Mesenchymal stem cell (in vitro differentiated cells and primary cell): ENCODE results near the gene RIF1.
A peak's percentile ranks its signal among the peaks of the same experiment; 100 is the strongest.

Source experiments
- DNase-seq: peaks from one replicate; pipeline ENCODE4 v3.0.0-alpha.2; 2013
- H2AFZ ChIP-seq: one replicate; pipeline ENCODE4 v1.6.1; 2013; ENCODE audit warnings: low read depth, mild to moderate bottlenecking, control low read depth, inconsistent platforms, low read length, moderate library complexity
- H2AK5ac ChIP-seq: 2 replicates; pipeline ENCODE4 v1.6.1; 2013; ENCODE audit warnings: low read length, moderate library complexity, mild to moderate bottlenecking, inconsistent platforms; ENCODE audit not compliant: severe bottlenecking
- H2BK120ac ChIP-seq: one replicate; pipeline ENCODE4 v1.6.1; 2013; ENCODE audit warnings: low read depth, mild to moderate bottlenecking, inconsistent platforms, low read length, moderate library complexity
- H2BK12ac ChIP-seq, 2 experiments: one replicate each; pipeline ENCODE4 v1.6.1; 2013; ENCODE audit warnings: inconsistent platforms in 2 of 2, low read length in 2 of 2, mild to moderate bottlenecking in 2 of 2, moderate library complexity in 2 of 2, control low read depth in 1 of 2
- H2BK15ac ChIP-seq: one replicate; pipeline ENCODE4 v1.6.1; 2013; ENCODE audit warnings: mild to moderate bottlenecking, low read depth, inconsistent platforms; ENCODE audit not compliant: poor library complexity, severe bottlenecking
- H2BK5ac ChIP-seq: 2 replicates; pipeline ENCODE4 v1.6.1; 2013; ENCODE audit warnings: low read depth, mild to moderate bottlenecking, low read length, control low read depth, inconsistent platforms; ENCODE audit not compliant: poor library complexity, severe bottlenecking
- H3K14ac ChIP-seq, 2 experiments: one replicate each; pipeline ENCODE4 v1.6.1; 2013; ENCODE audit warnings: inconsistent platforms in 2 of 2, low read length in 2 of 2, control low read depth in 1 of 2, mild to moderate bottlenecking in 1 of 2, moderate library complexity in 1 of 2
- H3K18ac ChIP-seq, 2 experiments: one replicate each; pipeline ENCODE4 v1.6.1; 2013; ENCODE audit warnings: inconsistent platforms in 2 of 2, low read length in 2 of 2, control low read depth in 1 of 2, low read depth in 1 of 2, mild to moderate bottlenecking in 1 of 2
- H3K23ac ChIP-seq, 2 experiments: one replicate each; pipeline ENCODE4 v1.6.1; 2013; ENCODE audit warnings: inconsistent platforms in 2 of 2, low read length in 2 of 2, mild to moderate bottlenecking in 2 of 2, moderate library complexity in 2 of 2, control low read depth in 1 of 2
- H3K27ac ChIP-seq: 2 replicates; pipeline ENCODE4 v1.5.1; 2013; ENCODE audit warnings: mild to moderate bottlenecking, moderate library complexity, low read length, control low read depth, inconsistent platforms; ENCODE audit not compliant: poor library complexity, severe bottlenecking
- H3K27me3 ChIP-seq, 2 experiments: 2 replicates each; pipeline versions ENCODE4 v1.6.1 to v1.7.0; 2013; ENCODE audit warnings: low read length in 2 of 2, mild to moderate bottlenecking in 2 of 2, moderate library complexity in 2 of 2, control low read depth in 1 of 2, inconsistent platforms in 1 of 2; ENCODE audit not compliant: control insufficient read depth in 1 of 2, insufficient read depth in 1 of 2
- H3K36me3 ChIP-seq, 2 experiments: 2 replicates each; pipeline versions ENCODE4 v1.6.1 to v1.7.0; 2013; ENCODE audit warnings: low read length in 2 of 2, control low read depth in 1 of 2, inconsistent platforms in 1 of 2, low read depth in 1 of 2, mild to moderate bottlenecking in 1 of 2; ENCODE audit not compliant: insufficient read depth in 2 of 2, control insufficient read depth in 1 of 2
- H3K4ac ChIP-seq, 2 experiments: one replicate each; pipeline ENCODE4 v1.6.1; 2013; ENCODE audit warnings: inconsistent platforms in 2 of 2, low read length in 2 of 2, mild to moderate bottlenecking in 2 of 2, moderate library complexity in 2 of 2, control low read depth in 1 of 2, low read depth in 1 of 2
- H3K4me1 ChIP-seq: 2 replicates; pipeline ENCODE4 v1.6.1; 2013; ENCODE audit warnings: low read depth, low read length, control low read depth; ENCODE audit not compliant: control insufficient read depth, insufficient read depth
- H3K4me2 ChIP-seq: 2 replicates; pipeline ENCODE4 v1.6.1; 2013; ENCODE audit warnings: low read length, mild to moderate bottlenecking, inconsistent platforms; ENCODE audit not compliant: poor library complexity, severe bottlenecking
- H3K4me3 ChIP-seq, 2 experiments: 2 replicates each; pipeline versions ENCODE4 v1.5.1 to v1.7.0; 2013; ENCODE audit warnings: low read length in 2 of 2, mild to moderate bottlenecking in 2 of 2, control low read depth in 1 of 2, low read depth in 1 of 2; ENCODE audit not compliant: insufficient read depth in 1 of 2
- H3K79me1 ChIP-seq: replicated peaks from 2 replicates; pipeline ENCODE4 v1.6.1; 2013; ENCODE audit warnings: mild to moderate bottlenecking, control low read depth, low read length, inconsistent platforms; ENCODE audit not compliant: poor library complexity, severe bottlenecking
- H3K9ac ChIP-seq: 2 replicates; pipeline ENCODE4 v1.7.0; 2013; ENCODE audit warnings: mild to moderate bottlenecking, low read length, moderate library complexity
- H3K9me3 ChIP-seq: 2 replicates; pipeline ENCODE4 v1.7.0; 2013; ENCODE audit warnings: mild to moderate bottlenecking, low read length; ENCODE audit not compliant: control insufficient read depth
- H4K8ac ChIP-seq: one replicate; pipeline ENCODE4 v1.6.1; 2013; ENCODE audit warnings: inconsistent platforms, mild to moderate bottlenecking, low read length, moderate library complexity
- H4K91ac ChIP-seq: one replicate; pipeline ENCODE4 v1.6.1; 2013; ENCODE audit warnings: mild to moderate bottlenecking, low read length, inconsistent platforms
- WGBS: methylation state at CpG from one replicate; pipeline ENCODE4 v1.1.7; 2013; ENCODE audit warnings: mixed read lengths; 5-methylcytosine and 5-hydroxymethylcytosine counted together

The RIF1 gene

GRCh38 chr2:151437630-151438029 lies 27.9 kb downstream of the RIF1 start:
- Histone ChIP-seq H2AK5ac (no peak overlapping the region), H2AFZ (no peak overlapping the region), H3K27me3 (no peaks in the 10 kb centered on the region), H2BK15ac (no peak overlapping the region), H4K8ac (no peak overlapping the region), H2BK120ac (no peak overlapping the region), H3K4me3 (no peak overlapping the region), H3K14ac (no peak overlapping the region), H3K27ac (no peak overlapping the region), H4K91ac (no peak overlapping the region), H2BK5ac (no peak overlapping the region), H3K4me2 (no peak overlapping the region), H3K79me1 (peaks cover 13% of the 10 kb centered on the region), H3K23ac (no peak overlapping the region), H3K9me3 (no peaks in the 10 kb centered on the region), H3K4ac (no peak overlapping the region), H3K18ac (no peak overlapping the region), H3K9ac (no peak overlapping the region), H3K36me3 (peaks cover 24 to 83% of the 10 kb centered on the region in 2 experiments), H2BK12ac (no peak overlapping the region), H3K4me1 (no peaks in the 10 kb centered on the region)
- DNase-seq: peak; percentile 41
- WGBS: 94% methylated on average over 3 of the region's 3 CpGs

DNA sequence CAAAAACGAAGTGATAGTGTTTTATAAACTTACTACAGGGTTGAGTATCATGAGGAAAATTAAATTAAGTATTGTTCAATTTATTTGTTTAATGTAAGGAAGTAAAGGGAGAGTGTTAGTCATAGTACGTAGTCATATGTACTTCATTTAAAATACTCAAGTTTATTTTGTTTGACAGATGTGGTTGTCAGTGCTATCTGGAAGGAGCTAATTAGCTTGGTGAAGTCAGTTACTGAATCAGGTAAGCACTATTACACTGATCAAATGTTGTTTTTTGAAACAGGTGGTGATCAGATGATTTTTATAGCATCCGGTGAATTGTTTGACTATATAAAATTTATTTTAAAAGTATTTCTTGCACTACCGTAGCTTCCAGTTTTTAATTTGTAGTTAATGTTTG lies 28.8 kb downstream of the RIF1 start:
- Histone ChIP-seq H2BK120ac (no peak overlapping the region), H3K4me1 (no peaks in the 10 kb centered on the region), H2BK5ac (no peak overlapping the region), H2BK15ac (no peak overlapping the region), H3K18ac (no peak overlapping the region), H3K23ac (no peak overlapping the region), H4K8ac (no peak overlapping the region), H3K36me3 (peaks cover 24 to 79% of the 10 kb centered on the region in 2 experiments), H2AK5ac (no peak overlapping the region), H2BK12ac (no peak overlapping the region), H3K27me3 (no peaks in the 10 kb centered on the region), H4K91ac (no peak overlapping the region), H2AFZ (no peak overlapping the region), H3K4me2 (no peak overlapping the region), H3K27ac (no peak overlapping the region), H3K9ac (no peak overlapping the region), H3K14ac (no peak overlapping the region), H3K4ac (no peak overlapping the region), H3K9me3 (no peaks in the 10 kb centered on the region), H3K4me3 (no peak overlapping the region), H3K79me1 (peaks cover 11% of the 10 kb centered on the region)
- no peak for DNase-seq
- WGBS: 93% methylated on average over 2 of the region's 4 CpGs

DNA sequence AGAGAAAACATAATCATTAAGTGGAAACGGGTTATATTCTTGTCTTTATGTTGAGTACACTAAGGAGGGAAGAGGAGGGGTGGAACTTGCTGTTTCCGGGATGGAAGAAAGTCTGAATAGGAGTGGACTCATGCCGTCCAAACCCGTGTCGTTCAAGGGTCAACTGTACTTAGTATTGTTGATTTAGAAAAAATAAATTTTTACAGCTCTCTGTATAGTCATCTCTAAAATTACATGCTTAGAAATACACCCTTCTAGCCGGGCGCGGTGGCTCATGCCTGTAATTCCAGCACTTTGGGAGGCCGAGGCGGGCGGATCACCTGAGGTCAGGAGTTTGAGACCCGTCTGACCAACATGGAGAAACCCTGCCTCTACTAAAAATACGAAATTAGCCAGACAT lies 29.4 kb downstream of the RIF1 start:
- Histone ChIP-seq H2BK120ac (no peak overlapping the region), H3K36me3 (peaks cover 25 to 82% of the 10 kb centered on the region in 2 experiments), H3K79me1 (peaks cover 11% of the 10 kb centered on the region), H3K14ac (no peak overlapping the region), H4K91ac (no peak overlapping the region), H3K4me2 (no peak overlapping the region), H2BK15ac (no peak overlapping the region), H2BK5ac (no peak overlapping the region), H3K9ac (no peak overlapping the region), H3K27ac (no peak overlapping the region), H3K4ac (no peak overlapping the region), H3K18ac (no peak overlapping the region), H3K4me3 (no peak overlapping the region), H2AFZ (no peak overlapping the region), H3K4me1 (no peaks in the 10 kb centered on the region), H3K9me3 (no peaks in the 10 kb centered on the region), H2AK5ac (no peak overlapping the region), H4K8ac (no peak overlapping the region), H2BK12ac (no peak overlapping the region), H3K27me3 (no peaks in the 10 kb centered on the region), H3K23ac (no peak overlapping the region)
- no peak for DNase-seq
- WGBS: 99% methylated on average over 8 of the region's 13 CpGs

- H2BK12ac ChIP-seq: no peak overlapping the region
- 95% methylated on average over 1 of the region's 1 CpG for WGBS
- H3K9me3 ChIP-seq: no peaks in the 10 kb centered on the region
- H3K4me1 ChIP-seq: no peaks in the 10 kb centered on the region
- no peaks in the 10 kb centered on the region for H3K27me3 ChIP-seq
- H3K27ac ChIP-seq: no peak overlapping the region
- no peak overlapping the region for H3K14ac ChIP-seq
- H3K4ac ChIP-seq: no peak overlapping the region
- H4K8ac ChIP-seq: no peak overlapping the region
- no peak overlapping the region for H3K23ac ChIP-seq
- peak; percentile 23 for DNase-seq
- no peak overlapping the region for H2BK5ac ChIP-seq
- no peak overlapping the region for H3K4me3 ChIP-seq
- no peak overlapping the region for H3K9ac ChIP-seq
- H3K36me3 ChIP-seq: peaks cover 12 to 89% of the 10 kb centered on the region in 2 experiments
- H2BK15ac ChIP-seq: no peak overlapping the region
- H2AK5ac ChIP-seq: no peak overlapping the region
- no peak overlapping the region for H2AFZ ChIP-seq
- peaks cover 7% of the 10 kb centered on the region for H3K79me1 ChIP-seq
- no peak overlapping the region for H3K4me2 ChIP-seq
- no peak overlapping the region for H4K91ac ChIP-seq
- H2BK120ac ChIP-seq: no peak overlapping the region
- no peak overlapping the region for H3K18ac ChIP-seq
These were observed 49.7 kb downstream of the RIF1 start for GRCh38 chr2:151459358-151459757.
